WERI-Rb-1 (cell line): ENCODE results near the gene THEM5.
A peak's percentile ranks its signal among the peaks of the same experiment; 100 is the strongest.

Source experiments
- DNase-seq: peaks from one replicate; pipeline ENCODE4 v3.0.0-alpha.2; 2020
- H3K27ac ChIP-seq: fragments of 250-450 bp; sonication (Bioruptor Pico); 2 replicates; pipeline ENCODE4 v1.5.1; 2020; ENCODE audit warnings: mild to moderate bottlenecking, moderate library complexity
- H3K27me3 ChIP-seq: fragments of 250-450 bp; sonication (Bioruptor Pico); 2 replicates; pipeline ENCODE4 v1.5.1; 2021; ENCODE audit warnings: mild to moderate bottlenecking, low read depth, moderate library complexity; ENCODE audit not compliant: insufficient read depth, severe bottlenecking
- H3K36me3 ChIP-seq: fragments of 250-450 bp; sonication (Bioruptor Pico); 2 replicates; pipeline ENCODE4 v1.5.1; 2020; ENCODE audit warnings: mild to moderate bottlenecking, moderate library complexity
- H3K4me3 ChIP-seq: 2 replicates; pipeline ENCODE4 v1.5.1; 2011; ENCODE audit warnings: low read depth, mild to moderate bottlenecking, control low read depth, low read length
- H3K9me3 ChIP-seq: fragments of 250-450 bp; sonication (Bioruptor Pico); 2 replicates; pipeline ENCODE4 v1.5.1; 2021; ENCODE audit warnings: mild to moderate bottlenecking, moderate library complexity; ENCODE audit not compliant: severe bottlenecking
- TF ChIP-seq, protein P1 (sequence below): IDR thresholded peaks from 2 replicates; pipeline ENCODE4 v1.5.1; 2011; ENCODE audit warnings: low read depth, mild to moderate bottlenecking, control low read depth, inconsistent platforms, low read length

THEM5 gene

DNA sequence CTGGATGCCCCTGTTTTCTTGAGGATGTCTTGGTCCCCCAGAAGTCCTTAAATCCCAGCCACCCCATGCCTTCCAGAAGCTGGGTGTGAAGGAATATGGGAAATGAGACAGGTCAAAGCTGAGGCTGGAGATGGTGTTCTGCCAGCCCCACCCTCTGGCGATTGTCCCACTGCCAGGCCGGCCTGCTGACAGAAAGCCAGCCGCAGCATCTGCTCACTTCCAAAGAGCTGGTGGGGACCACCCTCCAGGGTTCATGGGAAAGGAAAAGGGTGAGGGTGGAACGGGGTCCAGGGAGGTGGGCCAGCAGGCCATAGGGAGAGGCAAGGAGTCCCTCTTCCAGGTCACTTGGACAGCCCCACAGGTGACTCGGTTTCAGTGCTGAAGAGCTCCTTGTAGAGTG is 46.4 kb downstream of the THEM5 start:
- Histone ChIP-seq H3K27ac (no peak overlapping the region), H3K4me3 (no peak overlapping the region), H3K27me3 (no peaks in the 10 kb centered on the region), H3K9me3 (peaks cover 4% of the 10 kb centered on the region), H3K36me3 (no peaks in the 10 kb centered on the region)
- no peak for DNase-seq
- TF ChIP-seq, protein P1, sequence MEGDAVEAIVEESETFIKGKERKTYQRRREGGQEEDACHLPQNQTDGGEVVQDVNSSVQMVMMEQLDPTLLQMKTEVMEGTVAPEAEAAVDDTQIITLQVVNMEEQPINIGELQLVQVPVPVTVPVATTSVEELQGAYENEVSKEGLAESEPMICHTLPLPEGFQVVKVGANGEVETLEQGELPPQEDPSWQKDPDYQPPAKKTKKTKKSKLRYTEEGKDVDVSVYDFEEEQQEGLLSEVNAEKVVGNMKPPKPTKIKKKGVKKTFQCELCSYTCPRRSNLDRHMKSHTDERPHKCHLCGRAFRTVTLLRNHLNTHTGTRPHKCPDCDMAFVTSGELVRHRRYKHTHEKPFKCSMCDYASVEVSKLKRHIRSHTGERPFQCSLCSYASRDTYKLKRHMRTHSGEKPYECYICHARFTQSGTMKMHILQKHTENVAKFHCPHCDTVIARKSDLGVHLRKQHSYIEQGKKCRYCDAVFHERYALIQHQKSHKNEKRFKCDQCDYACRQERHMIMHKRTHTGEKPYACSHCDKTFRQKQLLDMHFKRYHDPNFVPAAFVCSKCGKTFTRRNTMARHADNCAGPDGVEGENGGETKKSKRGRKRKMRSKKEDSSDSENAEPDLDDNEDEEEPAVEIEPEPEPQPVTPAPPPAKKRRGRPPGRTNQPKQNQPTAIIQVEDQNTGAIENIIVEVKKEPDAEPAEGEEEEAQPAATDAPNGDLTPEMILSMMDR, result no peak

DNA sequence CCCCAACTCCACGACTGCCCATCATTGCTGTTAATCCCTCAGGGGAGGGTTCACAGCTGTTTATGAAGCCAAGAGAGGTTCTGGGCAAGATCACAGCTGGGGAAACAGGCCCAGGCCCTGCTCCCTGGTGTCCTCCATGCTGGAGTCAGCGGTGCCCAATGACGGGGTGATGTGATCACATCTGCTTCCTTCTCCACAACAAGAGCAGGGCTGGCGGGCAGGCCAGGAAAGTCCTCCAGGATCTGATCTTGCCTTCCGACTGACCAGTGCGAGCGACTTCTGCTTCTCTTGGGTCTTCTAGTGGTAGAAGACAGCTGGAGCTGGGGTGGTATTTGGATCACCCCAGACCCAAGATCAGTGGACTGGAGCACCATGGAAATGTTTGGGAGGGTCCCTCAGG is 47.3 kb downstream of the THEM5 start:
- TF ChIP-seq, protein P1, result no peak
- H3K36me3 ChIP-seq, result no peaks in the 10 kb centered on the region
- H3K9me3 ChIP-seq, result peaks cover 4% of the 10 kb centered on the region
- H3K4me3 ChIP-seq, result no peak overlapping the region
- DNase-seq, result no peak
- no peaks in the 10 kb centered on the region for H3K27me3 ChIP-seq
- H3K27ac ChIP-seq, result no peak overlapping the region

DNA sequence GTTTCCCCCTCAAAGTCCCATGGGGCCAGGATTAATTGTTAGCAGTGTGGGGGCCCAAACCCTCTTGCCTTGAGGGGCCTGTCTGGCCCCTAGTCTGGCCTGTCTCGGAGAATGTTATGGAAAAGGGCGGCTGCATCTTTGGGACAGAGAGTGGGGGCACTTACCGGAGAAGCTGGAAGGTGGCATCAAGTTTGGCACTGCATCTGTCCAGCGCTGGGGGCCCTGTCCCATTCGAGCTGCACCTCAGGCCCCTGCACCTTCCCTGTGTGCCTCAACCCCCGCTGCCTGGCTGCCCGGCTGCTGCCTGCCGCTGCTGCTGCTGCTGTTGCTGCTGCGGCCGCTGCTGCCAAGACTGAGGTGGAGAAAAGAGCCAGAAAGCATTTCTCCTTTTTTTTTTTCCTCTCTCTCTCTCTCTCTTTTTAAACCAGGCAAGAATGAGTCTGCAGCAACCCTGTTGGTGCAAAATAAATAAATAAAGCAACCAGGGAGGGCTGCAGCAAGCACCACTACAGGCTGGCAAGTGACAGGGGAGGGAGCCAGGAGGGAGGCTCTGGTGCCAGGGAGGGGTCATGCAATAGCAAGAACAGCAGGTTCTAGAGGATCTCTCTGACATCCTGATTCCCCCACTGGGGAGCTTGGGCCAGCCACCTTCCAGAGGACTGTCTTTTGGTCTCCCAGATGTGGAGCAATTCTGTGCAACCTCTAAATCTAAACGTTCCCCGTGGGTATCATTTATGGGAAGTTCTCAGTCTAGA is 48.3 kb downstream of the THEM5 start, which contains the start of gene LINGO4:
TSS of gene LINGO4 (minus strand) at position 354 of the 755 bp plus-strand sequence. CDS start 2,715 bp downstream, outside the sequence.
- H3K27ac ChIP-seq, result no peak within 1 kb of the TSS
- H3K4me3 ChIP-seq, result no peak within 1 kb of the TSS
- TF ChIP-seq, protein P1, result no peak
- DNase-seq, result no peak
- peaks cover 4% of the 10 kb centered on the region for H3K9me3 ChIP-seq
- no peaks in the 10 kb centered on the region for H3K36me3 ChIP-seq
- no peaks in the 10 kb centered on the region for H3K27me3 ChIP-seq

DNA sequence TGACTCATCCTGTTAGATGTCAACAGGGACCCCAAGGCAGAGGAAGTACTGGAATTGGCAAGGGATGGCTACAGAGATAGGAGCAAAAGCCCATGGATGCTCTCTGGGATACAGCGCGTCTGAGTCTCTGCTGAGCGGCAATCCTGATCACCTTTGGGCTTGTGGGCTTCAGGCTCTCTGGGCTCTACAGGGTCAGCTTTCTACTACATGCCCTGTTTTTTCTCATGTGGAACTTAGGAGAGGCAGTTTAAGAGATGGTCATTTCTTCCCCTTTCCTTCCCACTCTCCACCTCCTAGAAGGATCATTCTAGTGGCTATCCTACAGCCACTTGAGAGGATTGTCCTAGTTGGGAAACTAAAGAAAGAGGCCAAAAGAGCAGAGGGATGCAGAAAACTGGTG is 49.6 kb downstream of the THEM5 start:
- Histone ChIP-seq H3K27ac (no peak overlapping the region), H3K9me3 (peaks cover 3% of the 10 kb centered on the region), H3K4me3 (no peak overlapping the region), H3K27me3 (no peaks in the 10 kb centered on the region), H3K36me3 (no peaks in the 10 kb centered on the region)
- TF ChIP-seq, protein P1, result no peak
- DNase-seq, result peak; percentile 5

DNA sequence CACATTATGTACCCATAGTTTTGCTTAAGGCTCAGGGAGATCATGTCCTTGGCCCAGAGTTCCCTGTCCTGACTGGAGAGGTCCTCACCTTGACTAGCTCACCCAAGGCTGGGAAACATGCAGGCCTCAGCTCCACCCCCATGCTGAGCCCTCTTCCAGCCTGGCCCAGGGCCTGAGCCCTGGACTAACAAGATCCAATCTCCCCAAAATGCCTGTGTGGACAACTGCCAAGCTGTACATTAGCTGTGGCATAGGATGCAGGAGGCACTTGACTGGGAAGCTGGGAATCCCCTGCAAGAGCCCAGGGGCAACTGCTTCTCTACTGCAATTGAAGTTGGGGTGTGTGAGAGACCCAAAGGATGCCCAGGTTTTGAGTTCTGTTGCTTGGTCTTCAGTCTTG is 50.3 kb downstream of the THEM5 start:
- Histone ChIP-seq H3K27me3 (no peaks in the 10 kb centered on the region), H3K4me3 (no peak overlapping the region), H3K36me3 (no peaks in the 10 kb centered on the region), H3K27ac (no peak overlapping the region), H3K9me3 (no peaks in the 10 kb centered on the region)
- TF ChIP-seq, protein P1, result no peak
- DNase-seq, result no peak

DNA sequence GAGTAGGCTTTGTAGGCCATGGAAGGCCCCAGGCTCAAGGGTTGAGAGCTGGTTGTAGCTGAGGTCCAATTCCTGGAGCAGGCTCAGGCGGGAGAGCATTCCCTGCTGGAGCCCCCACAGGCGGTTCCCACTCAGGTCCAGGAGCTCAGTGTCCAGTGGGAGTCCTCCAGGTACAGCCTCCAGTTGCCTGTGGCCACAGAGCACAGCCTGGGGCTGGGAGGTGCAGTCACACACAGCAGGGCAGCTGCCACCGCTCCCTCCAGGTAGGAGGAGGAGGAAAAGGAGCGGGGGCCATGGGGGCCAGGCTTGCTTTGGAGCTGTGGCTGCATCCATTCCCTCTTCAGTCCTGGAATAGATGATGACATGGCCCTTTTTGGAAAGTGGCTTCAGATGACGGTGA is 51.1 kb downstream of the THEM5 start:
- TF ChIP-seq, protein P1, result no peak
- Histone ChIP-seq H3K27me3 (no peaks in the 10 kb centered on the region), H3K9me3 (no peaks in the 10 kb centered on the region), H3K36me3 (no peaks in the 10 kb centered on the region), H3K4me3 (no peak overlapping the region), H3K27ac (no peak overlapping the region)
- no peak for DNase-seq
